Left ventricle myocardium superior (tissue), 1 donor: ENCODE measurements around the gene LAMTOR4. TPM values are rescaled to one million over a fixed set of nuclear protein-coding genes. Genes with fewer than 3 reads are reported as not detected.
"Not testable (repeated sequence)": the region's sequence is repeated elsewhere in the genome, so short reads cannot be mapped to it uniquely, and the experiment has no call there.

Source experiments
- ATAC-seq: fragments of 200-7000 bp; cut with Tn5 transposase; one replicate; pipeline ENCODE4 v1.9.1; 2020; ENCODE audit warnings: mild to moderate bottlenecking, moderate library complexity
- DNase-seq: peaks from one replicate; pipeline ENCODE4 v3.0.0-alpha.2; 2020
- intact Hi-C: fragments of 100-400 bp; cut with micrococcal nuclease; formaldehyde crosslinking; loops from one replicate; pipeline ENCODE4 v1.11.0; 2022
- total RNA-seq: library from RNA; stranded (reverse); fragmentation: NEBNext Ultra II Directional; extraction: Animal tissue kit (Norgen Biotek cat#: 25700); gene quantifications from one replicate; pipeline ENCODE4 v1.2.1, GENCODE V29; 2021
- donor health status: DM: no; HTN: yes; CAD: no; lungs with severe emphysema.

The LAMTOR4 gene
- total RNA-seq, 1 donor from 2014 or later: 104 TPM

GRCh38 chr7:100146350-100146749, 2.4 kb upstream of the LAMTOR4 start:
- peak; percentile 3 for DNase-seq
- intact Hi-C loops, ATAC-seq: not testable (repeated sequence)

- no peak for DNase-seq
- intact Hi-C loops: no loop called here
- ATAC-seq: no peak
These were observed 1.4 kb upstream of the LAMTOR4 start for GRCh38 chr7:100147278-100147677.

GRCh38 chr7:100148225-100148558, 526 bp upstream of the LAMTOR4 start:
- intact Hi-C loops: no loop called here
- DNase-seq (no peak), ATAC-seq (no peak)

- DNase-seq: peak; percentile 2
- no peak for ATAC-seq
- intact Hi-C loops: no loop called here
These were observed 3.7 kb downstream of the LAMTOR4 start for GRCh38 chr7:100152404-100152803.

- ATAC-seq (no peak), DNase-seq (peak; percentile 14)
- intact Hi-C loops: no loop called here
These were observed 4.4 kb downstream of the LAMTOR4 start for GRCh38 chr7:100152937-100153666.

GRCh38 chr7:100153708-100154535, 5.2 kb downstream of the LAMTOR4 start:
- ATAC-seq (no peak), DNase-seq (peak; percentile 18)
- intact Hi-C loops: no loop called here

- DNase-seq (peak; percentile 30), ATAC-seq (no peak)
- intact Hi-C loops: no loop called here
These were observed 6.2 kb downstream of the LAMTOR4 start for GRCh38 chr7:100154651-100155491.

GRCh38 chr7:100155553-100156317, 7.0 kb downstream of the LAMTOR4 start:
- ATAC-seq (no peak), DNase-seq (peak; percentile 20)
- intact Hi-C loops: no loop called here

- DNase-seq (peak; percentile 29), ATAC-seq (no peak)
- intact Hi-C loops: no loop called here
These were observed 7.8 kb downstream of the LAMTOR4 start for GRCh38 chr7:100156331-100157068.

- intact Hi-C loops: no loop called here
- no peak for DNase-seq
- ATAC-seq: no peak
These were observed 8.3 kb downstream of the LAMTOR4 start for GRCh38 chr7:100157069-100157333.

GRCh38 chr7:100157334-100158228, 8.9 kb downstream of the LAMTOR4 start:
- ATAC-seq (peak; percentile 11), DNase-seq (peak; percentile 41)
- intact Hi-C loops: no loop called here

- DNase-seq: peak; percentile 97
- intact Hi-C loops: no loop called here
- peak; percentile 93 for ATAC-seq
These were observed 9.7 kb downstream of the LAMTOR4 start, which contains the start of gene TRAPPC14 for GRCh38 chr7:100158229-100159098. Gene TRAPPC14 (minus strand): TSS chr7:100158723. CDS start chr7:100158499, 224 bp downstream.

- ATAC-seq (no peak), DNase-seq (peak; percentile 4)
- intact Hi-C loops: no loop called here
These were observed 10.4 kb downstream of the LAMTOR4 start for GRCh38 chr7:100159099-100159623.

GRCh38 chr7:100160067-100160466, 11.3 kb downstream of the LAMTOR4 start:
- intact Hi-C loops: no loop called here
- ATAC-seq (no peak), DNase-seq (peak; percentile 26)

GRCh38 chr7:100163006-100163531, 14.4 kb downstream of the LAMTOR4 start:
- DNase-seq (no peak), ATAC-seq (no peak)
- intact Hi-C loops: no loop called here

- intact Hi-C loops: no loop called here
- DNase-seq (no peak), ATAC-seq (no peak)
These were observed 15.2 kb downstream of the LAMTOR4 start for GRCh38 chr7:100163871-100164270.
